ENCODE results near the gene JMJD4.

DNA sequence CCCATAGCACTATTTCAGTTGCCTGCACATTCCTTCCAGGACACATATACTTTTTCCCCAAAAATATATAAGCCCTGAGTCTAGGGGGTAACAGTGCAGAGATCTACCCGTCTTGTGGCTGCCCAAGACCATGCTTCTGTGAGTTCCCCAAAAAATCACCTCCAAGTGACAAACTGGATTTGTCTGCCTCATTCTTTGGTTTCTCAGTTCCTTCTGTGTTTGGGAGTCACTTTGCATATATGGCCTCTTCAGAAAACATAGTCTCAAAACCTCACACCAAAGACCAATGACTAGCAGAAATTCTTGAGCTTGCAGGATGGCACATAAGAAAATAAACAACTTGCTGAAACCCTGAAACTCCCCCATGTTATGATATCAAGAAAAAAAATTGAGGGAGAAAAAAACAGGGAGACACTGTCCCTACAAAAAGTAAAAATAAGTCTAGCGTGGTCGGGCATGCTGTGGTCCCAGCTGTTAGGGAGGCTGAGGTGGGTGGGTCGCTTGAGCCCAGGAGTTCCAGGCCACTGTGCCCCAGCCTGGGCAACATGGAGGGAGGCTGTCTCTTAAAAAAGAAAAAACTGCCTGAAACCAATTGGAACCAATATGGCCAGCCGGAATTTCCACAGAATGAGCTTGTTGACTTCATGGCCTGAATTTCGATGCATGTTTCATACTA lies 8.0 kb downstream of the JMJD4 start:
- TF ChIP-seq CTCF (conservative IDR thresholded peaks at IDR 0.05 in 1 of 2, IDR thresholded peaks at IDR 0.05 in 1 of 2; ENCODE audit: extremely low read depth in 1 of 2, insufficient read depth in 1 of 2, low read depth in 1 of 2, low read length in 2 of 2) (no peak), EZH2 (IDR thresholded peaks at IDR 0.05; ENCODE audit: borderline replicate concordance, low read length) (no peak)

All from mammary epithelial cell (primary cell).